Endodermal cell (in vitro differentiated cells): ENCODE results near the gene NR5A1. TPM values are rescaled to one million over a fixed set of nuclear protein-coding genes. Genes with fewer than 3 reads are reported as not detected.

Experiments
- DNase-seq: peaks from one replicate; pipeline ENCODE4 v3.0.0-alpha.2; 2017
- H3K27ac ChIP-seq: 2 replicates; pipeline ENCODE4 v1.5.1; 2013; ENCODE audit warnings: mild to moderate bottlenecking, low read depth, low read length, moderate library complexity
- H3K27me3 ChIP-seq: 2 replicates; pipeline ENCODE4 v1.6.1; 2013; ENCODE audit warnings: mild to moderate bottlenecking, low read length, moderate library complexity; ENCODE audit not compliant: insufficient read depth, control insufficient read depth, poor library complexity, severe bottlenecking
- H3K36me3 ChIP-seq: 2 replicates; pipeline ENCODE4 v1.7.0; 2013; ENCODE audit warnings: mild to moderate bottlenecking, low read length, moderate library complexity; ENCODE audit not compliant: control insufficient read depth, insufficient read depth
- H3K4me1 ChIP-seq: one replicate; pipeline ENCODE4 v1.7.0; 2013; ENCODE audit warnings: low read length; ENCODE audit not compliant: control insufficient read depth, insufficient read depth
- H3K4me3 ChIP-seq: 2 replicates; pipeline ENCODE4 v1.5.1; 2013; ENCODE audit warnings: mild to moderate bottlenecking, low read length, moderate library complexity
- H3K9ac ChIP-seq: 2 replicates; pipeline ENCODE4 v1.6.1; 2013; ENCODE audit warnings: mild to moderate bottlenecking, low read length, moderate library complexity; ENCODE audit not compliant: poor library complexity, severe bottlenecking; ENCODE audit errors: extremely low read depth
- H3K9me3 ChIP-seq: 2 replicates; pipeline ENCODE4 v1.6.1; 2013; ENCODE audit warnings: mild to moderate bottlenecking, low read length, moderate library complexity; ENCODE audit not compliant: control insufficient read depth
- H3K27ac Mint-ChIP-seq: 2 replicates; pipeline ENCODE4 v1.8.0; 2020; ENCODE audit warnings: mixed read lengths
- H3K27me3 Mint-ChIP-seq: 2 replicates; pipeline ENCODE4 v1.8.0; 2021; ENCODE audit warnings: mild to moderate bottlenecking, mixed read lengths; ENCODE audit not compliant: insufficient read depth
- H3K36me3 Mint-ChIP-seq: 2 replicates; pipeline ENCODE4 v1.8.0; 2020; ENCODE audit warnings: low read depth, mixed read lengths
- H3K4me1 Mint-ChIP-seq: 2 replicates; pipeline ENCODE4 v1.8.0; 2020; ENCODE audit warnings: mixed read lengths
- H3K4me3 Mint-ChIP-seq: 2 replicates; pipeline ENCODE4 v1.8.0; 2020; ENCODE audit warnings: mild to moderate bottlenecking, moderate library complexity, mixed read lengths
- H3K9me3 Mint-ChIP-seq: 2 replicates; pipeline ENCODE4 v1.8.0; 2020; ENCODE audit warnings: mild to moderate bottlenecking, mixed read lengths
- CTCF ChIP-seq: fragments of 200-600 bp; sonication (generic); conservative IDR thresholded peaks from 2 replicates; pipeline ENCODE4 v1.5.0; 2021; ENCODE audit warnings: antibody characterized with exemption, mild to moderate bottlenecking
- WGBS, 2 experiments: methylation state at CpG; one replicate each; pipeline versions ENCODE4 v1.1.5 to v1.1.7; 2013; ENCODE audit warnings: missing lambda C conversion rate in 2 of 2, mixed read lengths in 1 of 2; ENCODE audit not compliant: insufficient coverage in 1 of 2, insufficient read length in 1 of 2; 5-methylcytosine and 5-hydroxymethylcytosine counted together
- total RNA-seq, 2 donors: library from RNA; stranded (reverse); fragmentation: NEBNext Ultra II Directional in 1 of 2; extraction: Animal tissue kit (Norgen Biotek cat#: 25700) in 1 of 2; gene quantifications; 2 replicates in 1 of 2; 3 replicates in 1 of 2; pipeline ENCODE4 v1.2.1, GENCODE V29; 2021

Gene NR5A1
- total RNA-seq, 2 donors from 2014 or later: 0.37 TPM; not detected in 1

- Histone ChIP-seq H3K4me1 (no peaks in the 10 kb centered on the region), H3K36me3 (no peaks in the 10 kb centered on the region), H3K9me3 (no peaks in the 10 kb centered on the region), H3K27me3 (peaks cover 52% of the 10 kb centered on the region), H3K27ac (no peak overlapping the region), H3K9ac (no peak overlapping the region), H3K4me3 (no peak overlapping the region)
- TF ChIP-seq CTCF: no peak
- peaks cover 60% of the 10 kb centered on the region for H3K27me3 Mint-ChIP-seq
- peaks cover 2% of the 10 kb centered on the region for H3K9me3 Mint-ChIP-seq
- H3K4me3 Mint-ChIP-seq: no peak overlapping the region
- H3K36me3 Mint-ChIP-seq: no peaks in the 10 kb centered on the region
- peaks cover 4% of the 10 kb centered on the region for H3K4me1 Mint-ChIP-seq
- DNase-seq: no peak
- no peak overlapping the region for H3K27ac Mint-ChIP-seq
- WGBS, 2 experiments: 75 to 86% methylated on average over 5 to 12 of the region's 12 CpGs
Observed at GRCh38 chr9:124500796-124501611, 6.2 kb downstream of the NR5A1 start.

- no peak for DNase-seq
- Histone ChIP-seq H3K36me3 (no peaks in the 10 kb centered on the region), H3K4me3 (no peak overlapping the region), H3K27me3 (peaks cover 44% of the 10 kb centered on the region), H3K9me3 (no peaks in the 10 kb centered on the region), H3K27ac (no peak overlapping the region), H3K4me1 (no peaks in the 10 kb centered on the region), H3K9ac (no peak overlapping the region)
- H3K27ac Mint-ChIP-seq: no peak overlapping the region
- no peaks in the 10 kb centered on the region for H3K36me3 Mint-ChIP-seq
- TF ChIP-seq CTCF: no peak
- WGBS, 2 experiments: 92 to 97% methylated on average over 26 to 40 of the region's 40 CpGs
- peaks cover 2% of the 10 kb centered on the region for H3K9me3 Mint-ChIP-seq
- peaks cover 52% of the 10 kb centered on the region for H3K27me3 Mint-ChIP-seq
- peaks cover 4% of the 10 kb centered on the region for H3K4me1 Mint-ChIP-seq
- H3K4me3 Mint-ChIP-seq: no peak overlapping the region
Observed at GRCh38 chr9:124500028-124500795, 7.0 kb downstream of the NR5A1 start.

- Mint-ChIP-seq H3K4me3 (no peak overlapping the region), H3K9me3 (peaks cover 2% of the 10 kb centered on the region), H3K4me1 (peaks cover 4% of the 10 kb centered on the region), H3K27me3 (peaks cover 50% of the 10 kb centered on the region), H3K27ac (no peak overlapping the region), H3K36me3 (no peaks in the 10 kb centered on the region)
- TF ChIP-seq CTCF: no peak
- Histone ChIP-seq H3K4me1 (no peaks in the 10 kb centered on the region), H3K36me3 (no peaks in the 10 kb centered on the region), H3K9ac (no peak overlapping the region), H3K27me3 (peaks cover 37% of the 10 kb centered on the region), H3K9me3 (no peaks in the 10 kb centered on the region), H3K27ac (no peak overlapping the region), H3K4me3 (no peak overlapping the region)
- WGBS, 2 experiments: 82 to 83% methylated on average over 2 to 3 of the region's 3 CpGs
- DNase-seq: no peak
Observed at GRCh38 chr9:124499216-124499615, 8.0 kb downstream of the NR5A1 start.
